T-cell (primary cell): ENCODE results near the gene POLE. TPM values are rescaled to one million over a fixed set of nuclear protein-coding genes. Genes with fewer than 3 reads are reported as not detected.

ENCODE experiments used
- ATAC-seq, 4 experiments: fragments of 200-7000 bp in 3 of 4; fragments of 150-1000 bp in 1 of 4; cut with Tn5 transposase; replicated peaks in 1 of 4; 1 replicate in 3 of 4; 2 replicates in 1 of 4; pipeline ENCODE4 v1.10.0; 2021; ENCODE audit warnings: moderate library complexity in 3 of 4, mild to moderate bottlenecking in 2 of 4, moderate number of reproducible peaks in 1 of 4
- CTCF ChIA-PET, 2 donors: fragments of 300-600 bp; sonication (Branson Sonifier 250); formaldehyde crosslinking; loops; one replicate each; lab custom pipeline; 2022; ENCODE audit warnings: antibody characterized with exemption in 2 of 2; lab: Charles Lee
- POLR2A ChIA-PET, 2 donors: fragments of 300-600 bp; sonication (Branson Sonifier 250); formaldehyde crosslinking; loops; one replicate each; lab custom pipeline; 2022; ENCODE audit warnings: antibody characterized with exemption in 2 of 2; lab: Charles Lee
- DNase-seq, 35 experiments: peaks; one replicate each; pipeline versions ENCODE4 v3.0.0 to v3.0.0-alpha.2; 2013 to 2023
- H3K27ac ChIP-seq: one replicate; pipeline ENCODE4 v1.5.1; 2013; ENCODE audit warnings: low read length
- H3K27me3 ChIP-seq, 2 experiments: replicated peaks in 1 of 2; 1 replicate in 1 of 2; 2 replicates in 1 of 2; pipeline versions ENCODE4 v1.6.1 to v1.7.0; 2013; ENCODE audit warnings: low read length in 1 of 2, mixed read lengths in 1 of 2; ENCODE audit not compliant: control insufficient read depth in 2 of 2, insufficient read depth in 2 of 2; ENCODE audit errors: extremely low read depth in 1 of 2
- H3K36me3 ChIP-seq, 2 donors: 1 replicate in 1 of 2; 2 replicates in 1 of 2; pipeline versions ENCODE4 v1.6.1 to v1.7.0; 2013; ENCODE audit warnings: low read length in 1 of 2; ENCODE audit not compliant: control insufficient read depth in 2 of 2, insufficient read depth in 1 of 2; ENCODE audit errors: extremely low read depth in 1 of 2
- H3K4me1 ChIP-seq, 2 experiments: 1 replicate in 1 of 2; 2 replicates in 1 of 2; pipeline versions ENCODE4 v1.6.1 to v1.7.0; 2013; ENCODE audit warnings: low read length in 2 of 2, mixed read lengths in 1 of 2; ENCODE audit not compliant: insufficient read depth in 2 of 2, control insufficient read depth in 1 of 2; ENCODE audit errors: extremely low read depth in 1 of 2
- H3K4me3 ChIP-seq, 2 donors: 1 replicate in 1 of 2; 2 replicates in 1 of 2; pipeline versions ENCODE4 v1.5.1 to v1.7.0; 2013; ENCODE audit warnings: mild to moderate bottlenecking in 2 of 2, low read length in 1 of 2, moderate library complexity in 1 of 2; ENCODE audit not compliant: control insufficient read depth in 1 of 2; ENCODE audit errors: extremely low read depth in 1 of 2
- H3K9me3 ChIP-seq: 2 replicates; pipeline ENCODE4 v1.7.0; 2013
- H3K27ac Mint-ChIP-seq, 2 donors: one replicate each; pipeline ENCODE4 v1.8.0; 2020 to 2021; ENCODE audit warnings: mild to moderate bottlenecking in 2 of 2, mixed read lengths in 2 of 2
- H3K27me3 Mint-ChIP-seq, 2 donors: one replicate each; pipeline ENCODE4 v1.8.0; 2021 to 2022; ENCODE audit warnings: mixed read lengths in 2 of 2
- H3K36me3 Mint-ChIP-seq: one replicate; pipeline ENCODE4 v1.8.0; 2021; ENCODE audit warnings: mixed read lengths
- H3K4me1 Mint-ChIP-seq, 3 donors: one replicate each; pipeline ENCODE4 v1.8.0; 2020 to 2022; ENCODE audit warnings: mixed read lengths in 3 of 3, mild to moderate bottlenecking in 1 of 3
- H3K4me3 Mint-ChIP-seq, 3 donors: one replicate each; pipeline ENCODE4 v1.8.0; 2020 to 2022; ENCODE audit warnings: mild to moderate bottlenecking in 3 of 3, mixed read lengths in 3 of 3, moderate library complexity in 3 of 3
- H3K9me3 Mint-ChIP-seq, 3 donors: one replicate each; pipeline ENCODE4 v1.8.0; 2020 to 2022; ENCODE audit warnings: mixed read lengths in 3 of 3
- WGBS: methylation state at CpG from one replicate; pipeline ENCODE4 v1.1.5; 2013; ENCODE audit warnings: missing lambda C conversion rate; ENCODE audit not compliant: insufficient coverage; 5-methylcytosine and 5-hydroxymethylcytosine counted together
- total RNA-seq, 35 experiments: library from RNA in 6 of 35; stranded (reverse) in 6 of 35; fragments of 120-200 nt in 1 of 35; gene quantifications; one replicate each; pipeline versions ENCODE4 v1.2.1 to v1.2.4 and lab custom pipeline; 2013 to 2026

The POLE gene
- total RNA-seq, 5 donors from 2014 or later (not counting 1 experiment from before 2014, with no cell fraction given) = 43.6 to 70.4 (median 66.1) TPM

DNA sequence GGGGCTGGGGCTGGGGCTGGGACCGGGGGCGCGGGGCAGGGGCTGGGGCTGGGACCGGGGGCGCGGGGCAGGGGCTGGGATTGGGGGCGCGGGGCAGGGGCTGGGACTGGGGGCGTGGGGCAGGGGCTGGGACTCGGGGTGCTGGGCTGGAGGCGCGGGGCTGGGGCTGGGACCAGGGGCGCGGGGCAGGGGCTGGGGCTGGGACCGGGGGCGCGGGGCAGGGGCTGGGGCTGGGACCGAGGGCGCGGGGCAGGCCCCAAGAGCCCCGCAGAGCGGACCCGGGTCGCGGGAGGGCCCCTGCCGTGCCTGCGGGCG is 68.1 kb downstream of the POLE start:
- Mint-ChIP-seq H3K27me3 (peaks cover 23 to 41% of the 10 kb centered on the region in 2 donors), H3K9me3 (no peaks in the 10 kb centered on the region), H3K4me1 (peaks cover 11 to 20% (median 14%) of the 10 kb centered on the region in 3 donors), H3K27ac (no peak overlapping the region), H3K36me3 (no peaks in the 10 kb centered on the region), H3K4me3 (no peak overlapping the region)
- peaks cover 15 to 53% of the 10 kb centered on the region in 2 experiments for H3K27me3 ChIP-seq
- peaks cover 6% of the 10 kb centered on the region for H3K9me3 ChIP-seq
- H3K4me3 ChIP-seq = no peak overlapping the region
- no peaks in the 10 kb centered on the region for H3K36me3 ChIP-seq
- H3K4me1 ChIP-seq = peaks cover 0 to 9% of the 10 kb centered on the region in 2 experiments
- ATAC-seq (no peak), DNase-seq (no peak)
- ChIA-PET CTCF (no interaction called here), POLR2A (no interaction called here)
- H3K27ac ChIP-seq = no peak overlapping the region
- 16% methylated on average over 14 of the region's 28 CpGs for WGBS

DNA sequence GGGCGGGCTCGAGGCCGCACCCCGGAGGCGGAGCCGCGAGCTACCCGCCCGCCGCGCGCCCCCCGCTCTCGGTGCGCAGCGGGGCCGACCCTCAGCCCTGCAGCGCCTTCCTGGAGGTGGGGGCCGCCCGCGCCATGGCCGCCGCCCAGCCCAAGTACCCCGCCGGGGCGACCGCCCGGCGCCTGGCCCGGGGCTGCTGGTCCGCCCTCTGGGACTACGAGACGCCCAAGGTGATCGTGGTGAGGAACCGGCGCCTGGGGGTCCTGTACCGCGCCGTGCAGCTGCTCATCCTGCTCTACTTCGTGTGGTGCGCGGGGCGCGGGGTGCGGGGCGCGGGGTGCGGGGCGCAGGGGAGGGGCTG is 68.5 kb downstream of the POLE start, which contains the start of gene P2RX2:
TSS of gene P2RX2 (plus strand) at position 94 of the 361 bp plus-strand sequence. CDS start at position 135, 41 bp downstream.
- 20% methylated on average over 34 of the region's 49 CpGs for WGBS
- peaks cover 15 to 53% of the 10 kb centered on the region in 2 experiments for H3K27me3 ChIP-seq
- DNase-seq (no peak), ATAC-seq (no peak)
- Mint-ChIP-seq H3K4me1 (peaks cover 11 to 20% (median 14%) of the 10 kb centered on the region in 3 donors), H3K27ac (peak within 1 kb of the TSS in 1 of 2 donors; percentile 28), H3K36me3 (no peaks in the 10 kb centered on the region), H3K9me3 (no peaks in the 10 kb centered on the region), H3K27me3 (peaks cover 23 to 41% of the 10 kb centered on the region in 2 donors), H3K4me3 (peak within 1 kb of the TSS; percentile 44 to 71 (median 64))
- H3K4me1 ChIP-seq = peaks cover 0 to 9% of the 10 kb centered on the region in 2 experiments
- H3K9me3 ChIP-seq = peaks cover 6% of the 10 kb centered on the region
- H3K27ac ChIP-seq = no peak within 1 kb of the TSS
- H3K4me3 ChIP-seq = peak within 1 kb of the TSS in 1 of 2 donors; percentile 38
- CTCF ChIA-PET = no interaction called here
- POLR2A ChIA-PET = no interaction called here
- H3K36me3 ChIP-seq = no peaks in the 10 kb centered on the region

DNA sequence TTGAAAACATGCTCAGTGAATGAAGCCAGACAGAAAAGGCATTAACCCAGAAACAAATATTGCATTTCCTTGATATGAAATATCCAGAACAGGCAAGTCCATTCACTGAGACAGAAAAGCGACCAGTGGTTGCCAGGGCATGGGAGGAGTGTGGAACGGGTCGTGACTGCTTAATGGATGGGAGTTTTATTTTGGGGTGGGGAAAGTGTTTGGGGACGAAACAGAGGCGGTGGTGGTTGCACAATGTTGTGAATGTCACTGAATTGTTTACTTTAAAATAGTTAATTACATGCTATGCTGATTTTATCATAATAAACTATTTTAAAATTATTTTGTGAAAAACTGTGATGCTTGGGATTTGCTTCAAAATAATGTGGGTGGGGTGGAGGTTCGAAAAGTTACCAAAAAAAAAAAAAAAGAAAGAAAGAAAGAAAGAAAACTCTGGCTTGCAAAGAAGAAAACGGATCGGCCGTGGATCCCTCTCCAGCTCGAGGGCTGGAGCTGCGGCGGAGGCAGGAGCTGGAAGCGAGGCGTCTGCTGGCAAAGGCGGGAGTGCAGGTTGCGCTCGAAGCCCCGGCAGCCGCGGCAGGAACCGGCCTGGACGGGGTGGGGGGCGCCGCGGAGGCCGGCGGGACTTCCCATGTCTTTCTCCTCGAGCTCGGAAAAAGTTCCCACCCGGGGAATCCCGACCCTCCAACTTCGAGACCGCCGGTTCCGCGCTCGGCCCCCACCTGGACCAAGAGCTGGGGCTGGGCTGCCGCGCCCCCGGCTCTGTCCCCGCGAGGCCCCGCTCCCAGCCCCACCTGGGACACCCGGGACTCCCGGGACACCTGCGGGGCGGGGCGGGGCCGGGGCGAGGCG is 69.1 kb downstream of the POLE start:
- POLR2A ChIA-PET = no interaction called here
- no peak for DNase-seq

DNA sequence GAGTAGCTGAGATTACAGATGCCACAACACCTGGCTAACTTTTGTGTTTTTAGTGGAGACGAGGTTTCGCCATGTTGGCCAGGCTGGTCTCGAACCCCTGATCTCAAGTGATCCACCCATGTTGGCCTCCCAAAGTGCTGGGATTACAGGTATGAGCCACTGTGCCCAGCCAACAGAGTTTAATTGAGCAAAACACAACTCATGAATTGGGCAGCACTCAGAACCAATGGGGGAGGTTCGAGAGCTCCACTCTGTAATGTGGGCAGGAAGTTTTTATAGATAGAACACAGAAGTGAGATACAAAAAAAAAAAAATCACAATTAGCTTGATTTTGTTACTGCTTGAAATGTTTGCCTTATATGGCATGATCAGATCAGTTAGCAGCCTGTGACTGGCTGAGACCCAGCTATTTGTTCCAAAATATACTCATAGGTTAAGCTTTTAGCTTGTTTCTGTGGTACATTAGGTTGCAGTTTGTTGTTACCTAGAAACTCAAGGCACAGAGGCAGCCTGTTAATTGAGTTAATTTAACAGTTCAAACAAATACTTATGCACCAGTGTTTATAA is 69.9 kb downstream of the POLE start:
- H3K27me3 ChIP-seq = peaks cover 15 to 56% of the 10 kb centered on the region in 2 experiments
- peaks cover 0 to 9% of the 10 kb centered on the region in 2 experiments for H3K4me1 ChIP-seq
- no peaks in the 10 kb centered on the region for H3K36me3 ChIP-seq
- no peak for DNase-seq
- H3K27ac ChIP-seq = no peak overlapping the region
- Mint-ChIP-seq H3K4me3 (peak overlapping the region in 1 of 3 donors; percentile 71), H3K27ac (no peak overlapping the region), H3K27me3 (peaks cover 23 to 41% of the 10 kb centered on the region in 2 donors), H3K9me3 (no peaks in the 10 kb centered on the region), H3K4me1 (peaks cover 11 to 14% (median 13%) of the 10 kb centered on the region in 3 donors), H3K36me3 (no peaks in the 10 kb centered on the region)
- POLR2A ChIA-PET = interaction anchor here in 1 of 2 donors (0.7 kb wide), 1 partner anchor 492 kb away, joined by 7 read pairs; no protein-coding TSS in a partner anchor
- ATAC-seq = no peak
- WGBS = 89% methylated on average over 3 of the region's 4 CpGs
- peak overlapping the region in 1 of 2 donors; percentile 38 for H3K4me3 ChIP-seq
- peaks cover 6% of the 10 kb centered on the region for H3K9me3 ChIP-seq
- CTCF ChIA-PET = no interaction called here

More for the DNA sequence above, 69.1 kb downstream of the POLE start:
- WGBS = 11% methylated on average over 44 of the region's 51 CpGs
- Mint-ChIP-seq H3K36me3 (no peaks in the 10 kb centered on the region), H3K9me3 (no peaks in the 10 kb centered on the region), H3K27ac (peak overlapping the region in 1 of 2 donors; percentile 28), H3K4me1 (peaks cover 11 to 19% (median 14%) of the 10 kb centered on the region in 3 donors), H3K4me3 (peak overlapping the region; percentile 44 to 71 (median 64)), H3K27me3 (peaks cover 23 to 41% of the 10 kb centered on the region in 2 donors)
- peaks cover 6% of the 10 kb centered on the region for H3K9me3 ChIP-seq
- H3K4me3 ChIP-seq = peak overlapping the region in 1 of 2 donors; percentile 38
- peaks cover 15 to 53% of the 10 kb centered on the region in 2 experiments for H3K27me3 ChIP-seq
- H3K4me1 ChIP-seq = peaks cover 0 to 9% of the 10 kb centered on the region in 2 experiments
- no peak for ATAC-seq
- H3K36me3 ChIP-seq = no peaks in the 10 kb centered on the region
- CTCF ChIA-PET = no interaction called here
- no peak overlapping the region for H3K27ac ChIP-seq

DNA sequence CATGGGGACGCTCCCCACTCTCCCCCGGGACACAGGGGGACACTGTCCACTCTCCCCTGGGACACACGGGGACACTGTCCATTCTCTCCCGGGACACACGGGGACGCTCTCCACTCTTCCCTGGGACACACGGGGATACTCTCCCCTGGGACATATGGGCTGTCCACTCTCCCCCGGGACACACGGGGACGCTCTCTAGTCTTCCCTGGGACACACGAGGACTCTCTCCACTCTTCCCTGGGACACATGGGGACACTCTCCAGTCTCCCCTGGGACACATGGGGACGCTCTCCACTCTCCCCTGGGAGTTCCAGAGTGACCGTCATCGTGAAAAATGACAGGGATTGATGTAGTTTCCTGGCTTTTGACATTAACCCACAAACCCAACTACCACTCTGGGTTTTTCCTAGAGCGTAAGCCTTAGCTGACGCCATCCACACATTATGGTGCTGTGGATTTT is 71.5 kb downstream of the POLE start:
- H3K27ac ChIP-seq = no peak overlapping the region
- ChIA-PET CTCF (interaction anchor here in 1 of 2 donors (1.1 kb wide), 1 partner anchor 462 kb away, joined by 5 read pairs; no protein-coding TSS in a partner anchor), POLR2A (no interaction called here)
- H3K4me1 ChIP-seq = peaks cover 0 to 10% of the 10 kb centered on the region in 2 experiments
- no peaks in the 10 kb centered on the region for H3K36me3 ChIP-seq
- H3K27ac Mint-ChIP-seq = no peak overlapping the region
- H3K4me3 Mint-ChIP-seq = no peak overlapping the region
- peaks cover 6% of the 10 kb centered on the region for H3K9me3 ChIP-seq
- peaks cover 19 to 65% of the 10 kb centered on the region in 2 experiments for H3K27me3 ChIP-seq
- no peaks in the 10 kb centered on the region for H3K9me3 Mint-ChIP-seq
- H3K4me1 Mint-ChIP-seq = peaks cover 11 to 14% (median 13%) of the 10 kb centered on the region in 3 donors
- H3K36me3 Mint-ChIP-seq = no peaks in the 10 kb centered on the region
- 69% methylated on average over 6 of the region's 16 CpGs for WGBS
- DNase-seq (no peak), ATAC-seq (no peak)
- H3K4me3 ChIP-seq = no peak overlapping the region
- H3K27me3 Mint-ChIP-seq = peaks cover 31 to 45% of the 10 kb centered on the region in 2 donors
